GM12878 (cell line): ENCODE results near the gene TYRP1. TPM values are rescaled to one million over a fixed set of nuclear protein-coding genes. Genes with fewer than 3 reads are reported as not detected.

ENCODE experiments used
- ATAC-seq: fragments of 200-7000 bp; cut with Tn5 transposase; 3 replicates; pipeline ENCODE4 v1.9.1; 2020; ENCODE audit warnings: mild to moderate bottlenecking, moderate library complexity
- BruUV-seq: library from RNA; stranded (reverse); fragments of 400-500 nt; replicated peaks from 2 replicates; lab custom pipeline; 2021; lab: Mats Ljungman, UMichigan
- CTCF ChIA-PET: fragments of 300-600 bp; sonication (Branson Sonifier 250); formaldehyde crosslinking; extraction: SDS; loops from one replicate; lab custom pipeline; 2021; ENCODE audit warnings: inconsistent platforms; lab: Yijun Ruan, JAX
- POLR2A ChIA-PET: fragments of 350-600 bp; formaldehyde crosslinking; extraction: SDS; loops from one replicate; lab custom pipeline; 2021; ENCODE audit warnings: inconsistent platforms; lab: Charles Lee
- RAD21 ChIA-PET: fragments of 300-600 bp; sonication (Branson Sonifier 250); formaldehyde crosslinking; loops from one replicate; lab custom pipeline; 2023; ENCODE audit warnings: antibody characterized with exemption; ENCODE audit not compliant: unreplicated experiment; lab: Charles Lee
- SMC1A ChIA-PET: fragments of 300-600 bp; sonication (Branson Sonifier 250); formaldehyde crosslinking; loops from one replicate; lab custom pipeline; 2023; ENCODE audit not compliant: unreplicated experiment, uncharacterized antibody; lab: Charles Lee
- DNase-seq: peaks from one replicate; pipeline ENCODE4 v3.0.0-alpha.2; 2011; ENCODE audit warnings: low read depth, low spot score
- FAIRE-seq: peaks from 3 replicates; lab custom pipeline; 2011; peaks lifted over from hg19 to GRCh38; lab: Jason Lieb, UNC
- H2AFZ ChIP-seq: 2 replicates; pipeline ENCODE4 v1.6.0; 2011; ENCODE audit warnings: low read depth, low read length, control low read depth; ENCODE audit not compliant: control insufficient read depth
- H3K27ac ChIP-seq: 2 replicates; pipeline ENCODE4 v1.5.1; 2011; ENCODE audit warnings: control low read depth; ENCODE audit not compliant: control insufficient read depth, insufficient read depth
- H3K27me3 ChIP-seq, 2 experiments: replicated peaks in 1 of 2; 2 replicates each; pipeline versions ENCODE4 v1.6.0 to v1.6.1; 2011; ENCODE audit warnings: low read length in 1 of 2; ENCODE audit not compliant: control insufficient read depth in 2 of 2, insufficient read depth in 2 of 2
- H3K36me3 ChIP-seq, 2 experiments: 2 replicates each; pipeline ENCODE4 v1.5.1; 2011; ENCODE audit warnings: low read length in 1 of 2; ENCODE audit not compliant: control insufficient read depth in 2 of 2, insufficient read depth in 2 of 2
- H3K4me1 ChIP-seq: 2 replicates; pipeline ENCODE4 v1.6.1; 2011; ENCODE audit warnings: mild to moderate bottlenecking, low read length, moderate library complexity, mixed read lengths; ENCODE audit not compliant: control insufficient read depth, insufficient read depth
- H3K4me2 ChIP-seq: 2 replicates; pipeline ENCODE4 v1.6.0; 2011; ENCODE audit warnings: control low read depth; ENCODE audit not compliant: control insufficient read depth, insufficient read depth
- H3K4me3 ChIP-seq: fragments of 200-600 bp; sonication (generic); 2 replicates; pipeline ENCODE4 v1.5.1; 2016
- H3K79me2 ChIP-seq: 2 replicates; pipeline ENCODE4 v1.6.0; 2011; ENCODE audit warnings: low read length; ENCODE audit not compliant: control insufficient read depth, insufficient read depth
- H3K9ac ChIP-seq: 2 replicates; pipeline ENCODE4 v1.8.0; 2011; ENCODE audit warnings: low read length, control low read depth, mixed read lengths; ENCODE audit not compliant: control insufficient read depth, insufficient read depth
- H3K9me3 ChIP-seq: replicated peaks from 3 replicates; pipeline ENCODE4 v1.5.1; 2011; ENCODE audit warnings: mild to moderate bottlenecking, low read length; ENCODE audit not compliant: control insufficient read depth, insufficient read depth
- H4K20me1 ChIP-seq: 2 replicates; pipeline ENCODE4 v1.6.0; 2011; ENCODE audit not compliant: control insufficient read depth, insufficient read depth
- BCLAF1 ChIP-seq: fragments of 450-650 bp; IDR thresholded peaks from 2 replicates; pipeline ENCODE4 v1.6.1; 2017; ENCODE audit warnings: antibody characterized with exemption, mild to moderate bottlenecking, moderate library complexity
- CBX3 ChIP-seq: fragments of 200-600 bp; sonication (generic); IDR thresholded peaks from 2 replicates; pipeline ENCODE4 v1.6.1; 2016; ENCODE audit warnings: low read depth, borderline replicate concordance
- EP300 ChIP-seq, 2 experiments: fragments of 150-350 bp in 1 of 2; IDR thresholded peaks; 2 replicates each; pipeline ENCODE4 v1.6.1; 2011 to 2012; ENCODE audit warnings: low read depth in 2 of 2, low read length in 2 of 2, borderline replicate concordance in 1 of 2, improper control_type of control experiment in 1 of 2, inconsistent platforms in 1 of 2; ENCODE audit not compliant: control insufficient read depth in 1 of 2
- HDGF ChIP-seq: fragments of 450-650 bp; IDR thresholded peaks from 2 replicates; pipeline ENCODE4 v1.6.1; 2016; ENCODE audit warnings: antibody characterized with exemption
- MEF2A ChIP-seq: IDR thresholded peaks from 2 replicates; pipeline ENCODE4 v1.6.1; 2011; ENCODE audit warnings: low read depth, mild to moderate bottlenecking, low read length, moderate library complexity; ENCODE audit not compliant: insufficient read depth
- MYC ChIP-seq: IDR thresholded peaks from 2 replicates; pipeline ENCODE4 v1.6.1; 2011; ENCODE audit warnings: mild to moderate bottlenecking, low read length, moderate library complexity, inconsistent platforms; ENCODE audit not compliant: insufficient read depth, insufficient replicate concordance, insufficient read length, severe bottlenecking
- NR2C2 ChIP-seq: IDR thresholded peaks from 2 replicates; pipeline ENCODE4 v1.6.1; 2011; ENCODE audit warnings: borderline replicate concordance, low read depth; ENCODE audit not compliant: control insufficient read depth, insufficient read length
- NR2F1 ChIP-seq: fragments of 450-650 bp; conservative IDR thresholded peaks from 2 replicates; pipeline ENCODE4 v1.6.1; 2017; ENCODE audit warnings: mild to moderate bottlenecking
- RB1 ChIP-seq: fragments of 450-650 bp; formaldehyde crosslinking; IDR thresholded peaks from 2 replicates; pipeline ENCODE4 v1.6.1; 2017; ENCODE audit warnings: mild to moderate bottlenecking, borderline replicate concordance
- RBBP5 ChIP-seq: fragments of 200-600 bp; sonication (generic); conservative IDR thresholded peaks from 2 replicates; pipeline ENCODE4 v1.6.1; 2016
- SIX5 ChIP-seq: IDR thresholded peaks from 2 replicates; pipeline ENCODE4 v1.6.1; 2011; ENCODE audit warnings: mild to moderate bottlenecking, low read depth, low read length, moderate library complexity; ENCODE audit not compliant: severe bottlenecking
- SMAD5 ChIP-seq: IDR thresholded peaks from 2 replicates; pipeline ENCODE4 v1.6.1; 2016; ENCODE audit warnings: antibody characterized with exemption, low read depth
- SPI1 ChIP-seq: IDR thresholded peaks from 2 replicates; pipeline ENCODE4 v1.6.1; 2011; ENCODE audit warnings: low read depth, mild to moderate bottlenecking, low read length, moderate library complexity, borderline replicate concordance; ENCODE audit not compliant: insufficient read depth
- SREBF1 ChIP-seq: IDR thresholded peaks from 2 replicates; pipeline ENCODE4 v1.6.1; 2012; ENCODE audit warnings: mild to moderate bottlenecking, low read length
- SREBF2 ChIP-seq: IDR thresholded peaks from 2 replicates; pipeline ENCODE4 v1.6.1; 2012; ENCODE audit warnings: mild to moderate bottlenecking, low read length
- STAT1 ChIP-seq: fragments of 450-650 bp; conservative IDR thresholded peaks from 2 replicates; pipeline ENCODE4 v1.6.1; 2014; ENCODE audit warnings: antibody characterized with exemption, mild to moderate bottlenecking
- TCF7 ChIP-seq: IDR thresholded peaks from 2 replicates; pipeline ENCODE4 v1.6.1; 2014; ENCODE audit warnings: antibody characterized with exemption, borderline replicate concordance
- ZBTB4 ChIP-seq: fragments of 450-650 bp; formaldehyde crosslinking; IDR thresholded peaks from 2 replicates; pipeline ENCODE4 v1.4.0; 2022; ENCODE audit warnings: mild to moderate bottlenecking, moderate library complexity
- ZNF622 ChIP-seq: fragments of 450-650 bp; IDR thresholded peaks from 2 replicates; pipeline ENCODE4 v1.6.1; 2017; ENCODE audit warnings: mild to moderate bottlenecking, inconsistent platforms
- in situ Hi-C: fragments of 300-500 bp; cut with MboI; formaldehyde crosslinking; loops from 9 replicates; pipeline ENCODE4 v1.14.3; 2018; ENCODE audit warnings: mixed read lengths
- intact Hi-C: fragments of 100-400 bp; cut with micrococcal nuclease; formaldehyde crosslinking; loops from one replicate; pipeline ENCODE4 v1.14.2; 2022; ENCODE audit not compliant: unreplicated experiment
- polyA plus RNA-seq, 11 experiments: library from polyadenylated mRNA; depleted of rRNA in 4 of 11; unstranded in 6 of 11; stranded (reverse) in 5 of 11; fragments of >200 nt; fragmentation: Nextera tagmentation in 4 of 11; fragmentation: Illumina TruSeq in 1 of 11; extraction: Ambion mirVana in 4 of 11; extraction: Trizol in 1 of 11; gene quantifications; 1 replicate in 1 of 11; 2 replicates in 10 of 11; pipeline versions ENCODE4 v1.2.1 to v1.2.3, GENCODE V29; 2011 to 2016; ENCODE audit warnings: inconsistent platforms in 2 of 11, missing spikeins in 2 of 11, low read depth in 1 of 11
- total RNA-seq, 4 experiments: library from RNA; depleted of rRNA in 3 of 4; stranded (reverse); fragments of >200 nt in 3 of 4; fragmentation: Illumina TruSeq in 1 of 4; extraction: Trizol in 1 of 4; gene quantifications; 2 replicates each; pipeline versions ENCODE4 v1.2.1 to v1.2.3, GENCODE V29; 2013 to 2021

The TYRP1 gene
- total and polyA plus RNA-seq, 10 of the 15 experiments (the other 5 are each of a cell fraction or from before 2014, with no cell fraction given) = 0.01 TPM; not detected in 9

- Histone ChIP-seq H3K4me2 (no peak overlapping the region), H3K9ac (no peak overlapping the region), H3K79me2 (no peaks in the 10 kb centered on the region), H4K20me1 (no peaks in the 10 kb centered on the region), H3K27ac (no peak overlapping the region), H3K27me3 (no peaks in the 10 kb centered on the region), H3K9me3 (no peaks in the 10 kb centered on the region), H2AFZ (no peak overlapping the region), H3K4me3 (no peak overlapping the region), H3K4me1 (no peaks in the 10 kb centered on the region), H3K36me3 (no peaks in the 10 kb centered on the region)
- intact Hi-C loops (no loop called here), in situ Hi-C loops (no loop called here)
- DNase-seq = no peak
- RAD21 ChIA-PET = no interaction called here
- TF ChIP-seq MEF2A = no peak
- no peak for TF ChIP-seq NR2C2
- TF ChIP-seq STAT1 = no peak
- no peak for TF ChIP-seq TCF7
- no peak for TF ChIP-seq BCLAF1
- no peak for TF ChIP-seq EP300 (IDR thresholded peaks at IDR 0.05; ENCODE audit: borderline replicate concordance in 1 of 2, control insufficient read depth in 1 of 2, low read depth in 2 of 2, low read length in 2 of 2)
- no peak for TF ChIP-seq HDGF
- TF ChIP-seq SREBF2 = no peak
- no peak for TF ChIP-seq NR2F1
- no peak for TF ChIP-seq SIX5
- TF ChIP-seq SPI1 = no peak
- TF ChIP-seq CBX3 = no peak
- no peak for TF ChIP-seq RBBP5
- no peak for TF ChIP-seq SREBF1
- TF ChIP-seq RB1 = no peak
- TF ChIP-seq SMAD5 = no peak
- no peak for TF ChIP-seq MYC
- no peak for TF ChIP-seq ZNF622
- TF ChIP-seq ZBTB4 (CRISPR knock-in tag) = no peak
- POLR2A ChIA-PET = no interaction called here
- CTCF ChIA-PET = no interaction called here
- ATAC-seq = no peak
- BruUV-seq = no TSS peak
- SMC1A ChIA-PET = no interaction called here
- FAIRE-seq = no peak
These were observed 6.3 kb downstream of the TYRP1 start for GRCh38 chr9:12699529-12699928.
